Colonic mucosa (tissue), 4 donors: Measurements from ENCODE around the gene CIDEA. TPM values are rescaled to one million over a fixed set of nuclear protein-coding genes. Genes with fewer than 3 reads are reported as not detected.

Experiments used
- DNase-seq: peaks from one replicate; pipeline ENCODE4 v3.0.0-alpha.2; 2020
- H3K27ac ChIP-seq: fragments of 200-600 bp; one replicate; pipeline ENCODE4 v1.8.0; 2021
- H3K27me3 ChIP-seq: fragments of 200-600 bp; one replicate; pipeline ENCODE4 v1.8.0; 2021
- H3K36me3 ChIP-seq: fragments of 200-600 bp; one replicate; pipeline ENCODE4 v1.8.0; 2021
- H3K4me1 ChIP-seq: fragments of 200-600 bp; one replicate; pipeline ENCODE4 v1.8.0; 2021; ENCODE audit warnings: mild to moderate bottlenecking
- H3K4me3 ChIP-seq: fragments of 200-600 bp; one replicate; pipeline ENCODE4 v1.8.0; 2021
- H3K9ac ChIP-seq, 2 donors: one replicate each; pipeline ENCODE4 v1.7.0; 2013; ENCODE audit warnings: control low read depth in 2 of 2, low read depth in 2 of 2, low read length in 2 of 2
- H3K9me3 ChIP-seq: fragments of 200-600 bp; one replicate; pipeline ENCODE4 v1.8.0; 2021
- intact Hi-C: fragments of 100-400 bp; cut with DNase I; formaldehyde crosslinking; loops from one replicate; pipeline ENCODE4 v1.14.1; 2022
- total RNA-seq, 2 donors: library from RNA; stranded (reverse); fragmentation: NEBNext Ultra II Directional in 1 of 2; extraction: Animal tissue kit (Norgen Biotek cat#: 25700) in 1 of 2; gene quantifications; one replicate each; pipeline ENCODE4 v1.2.1, GENCODE V29; 2021
- TF ChIP-seq, protein P1 (sequence below): fragments of 200-600 bp; IDR thresholded peaks from one replicate; pipeline ENCODE4 v1.8.0; 2022; ENCODE audit warnings: antibody characterized with exemption, mild to moderate bottlenecking
- donor health status: healthy.
- donor health status: DM: no; HTN: no; CAD: no.
- donor health status: DM: no; HTN: no; CAD: no.

The CIDEA gene
- total RNA-seq, 2 donors from 2014 or later = not detected

- H3K4me3 ChIP-seq = no peak overlapping the region
- no peak for DNase-seq
- no peaks in the 10 kb centered on the region for H3K36me3 ChIP-seq
- H3K27me3 ChIP-seq = peaks cover 20% of the 10 kb centered on the region
- intact Hi-C loops = no loop called here
- H3K27ac ChIP-seq = no peak overlapping the region
- no peak overlapping the region for H3K9ac ChIP-seq
- no peaks in the 10 kb centered on the region for H3K4me1 ChIP-seq
- H3K9me3 ChIP-seq = no peaks in the 10 kb centered on the region
- TF ChIP-seq, protein P1, sequence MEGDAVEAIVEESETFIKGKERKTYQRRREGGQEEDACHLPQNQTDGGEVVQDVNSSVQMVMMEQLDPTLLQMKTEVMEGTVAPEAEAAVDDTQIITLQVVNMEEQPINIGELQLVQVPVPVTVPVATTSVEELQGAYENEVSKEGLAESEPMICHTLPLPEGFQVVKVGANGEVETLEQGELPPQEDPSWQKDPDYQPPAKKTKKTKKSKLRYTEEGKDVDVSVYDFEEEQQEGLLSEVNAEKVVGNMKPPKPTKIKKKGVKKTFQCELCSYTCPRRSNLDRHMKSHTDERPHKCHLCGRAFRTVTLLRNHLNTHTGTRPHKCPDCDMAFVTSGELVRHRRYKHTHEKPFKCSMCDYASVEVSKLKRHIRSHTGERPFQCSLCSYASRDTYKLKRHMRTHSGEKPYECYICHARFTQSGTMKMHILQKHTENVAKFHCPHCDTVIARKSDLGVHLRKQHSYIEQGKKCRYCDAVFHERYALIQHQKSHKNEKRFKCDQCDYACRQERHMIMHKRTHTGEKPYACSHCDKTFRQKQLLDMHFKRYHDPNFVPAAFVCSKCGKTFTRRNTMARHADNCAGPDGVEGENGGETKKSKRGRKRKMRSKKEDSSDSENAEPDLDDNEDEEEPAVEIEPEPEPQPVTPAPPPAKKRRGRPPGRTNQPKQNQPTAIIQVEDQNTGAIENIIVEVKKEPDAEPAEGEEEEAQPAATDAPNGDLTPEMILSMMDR = no peak
Observed at GRCh38 chr18:12256951-12257350, 2.8 kb downstream of the CIDEA start.

DNA sequence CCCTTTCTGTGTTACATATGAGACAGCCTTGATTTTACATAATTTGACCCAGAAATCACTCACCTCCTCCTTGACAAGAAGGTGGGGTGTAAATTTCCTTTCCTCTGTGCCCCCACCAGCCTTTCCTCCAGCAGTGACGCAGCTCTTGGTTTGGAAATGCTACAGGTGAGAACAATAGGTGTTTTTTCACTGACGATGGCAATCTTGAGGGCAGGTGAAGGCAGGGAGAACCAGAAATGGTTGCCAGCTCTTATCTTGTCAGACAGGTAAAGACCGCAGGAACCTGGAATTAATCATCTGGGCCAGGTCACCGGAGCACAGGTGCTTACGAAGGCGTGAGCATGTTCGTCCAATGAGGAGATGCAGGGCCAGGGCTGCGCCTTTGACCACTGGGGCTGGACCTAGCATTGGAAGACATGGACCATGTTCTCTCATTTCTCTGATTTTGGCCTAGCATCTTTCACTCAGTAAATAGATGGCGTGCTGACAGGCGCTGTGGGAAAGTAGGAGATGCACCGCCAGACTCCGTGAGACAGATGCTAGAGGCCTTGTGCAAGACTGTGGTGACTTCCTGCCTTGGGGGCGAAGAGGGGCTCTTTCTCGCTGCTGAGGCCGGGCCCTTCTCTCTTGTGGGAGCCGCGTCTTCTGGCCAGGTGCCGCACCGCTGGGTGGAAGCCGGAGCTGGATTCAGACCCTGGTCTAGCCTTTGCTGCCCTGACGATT lies 4.0 kb downstream of the CIDEA start:
- TF ChIP-seq, protein P1 = no peak
- Histone ChIP-seq H3K36me3 (no peaks in the 10 kb centered on the region), H3K4me3 (no peak overlapping the region), H3K27ac (no peak overlapping the region), H3K9ac (no peak overlapping the region), H3K9me3 (no peaks in the 10 kb centered on the region), H3K4me1 (no peaks in the 10 kb centered on the region), H3K27me3 (peaks cover 18% of the 10 kb centered on the region)
- intact Hi-C loops = no loop called here
- no peak for DNase-seq

- Histone ChIP-seq H3K9ac (no peak overlapping the region), H3K4me1 (no peaks in the 10 kb centered on the region), H3K4me3 (no peak overlapping the region)
Observed at GRCh38 chr18:12258719-12259705, 4.9 kb downstream of the CIDEA start.

DNA sequence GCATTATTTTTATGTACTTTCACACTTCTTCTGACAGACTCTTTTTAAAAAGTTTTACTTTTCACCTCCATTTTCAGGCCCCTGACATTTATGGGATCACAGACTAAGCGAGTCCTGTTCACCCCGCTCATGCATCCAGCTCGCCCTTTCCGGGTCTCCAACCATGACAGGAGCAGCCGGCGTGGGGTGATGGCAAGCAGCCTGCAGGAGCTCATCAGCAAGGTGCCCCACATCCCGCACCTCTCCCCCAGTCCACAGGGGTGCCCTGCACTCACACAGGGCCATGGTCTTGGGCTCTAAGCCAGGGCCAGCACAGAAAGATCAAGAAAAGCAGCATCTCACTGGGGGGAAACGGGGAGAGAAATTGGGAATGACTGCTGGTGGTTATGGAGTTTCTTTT lies 8.6 kb downstream of the CIDEA start:
- Histone ChIP-seq H3K27me3 (no peaks in the 10 kb centered on the region), H3K9ac (no peak overlapping the region), H3K9me3 (no peaks in the 10 kb centered on the region), H3K4me1 (no peaks in the 10 kb centered on the region), H3K27ac (no peak overlapping the region), H3K4me3 (no peak overlapping the region), H3K36me3 (no peaks in the 10 kb centered on the region)
- TF ChIP-seq, protein P1 = no peak
- intact Hi-C loops = no loop called here
- DNase-seq = no peak

More at GRCh38 chr18:12258719-12259705, 4.9 kb downstream of the CIDEA start:
- TF ChIP-seq, protein P1 = no peak
- Histone ChIP-seq H3K36me3 (no peaks in the 10 kb centered on the region), H3K9me3 (no peaks in the 10 kb centered on the region), H3K27ac (no peak overlapping the region), H3K27me3 (peaks cover 9% of the 10 kb centered on the region)
- no peak for DNase-seq
- intact Hi-C loops = no loop called here

GRCh38 chr18:12264864-12265263 lies 10.7 kb downstream of the CIDEA start:
- no peaks in the 10 kb centered on the region for H3K9me3 ChIP-seq
- H3K27me3 ChIP-seq = no peaks in the 10 kb centered on the region
- TF ChIP-seq, protein P1 = no peak
- H3K4me3 ChIP-seq = no peak overlapping the region
- intact Hi-C loops = no loop called here
- no peaks in the 10 kb centered on the region for H3K36me3 ChIP-seq
- H3K4me1 ChIP-seq = no peaks in the 10 kb centered on the region
- no peak overlapping the region for H3K9ac ChIP-seq
- no peak for DNase-seq
- H3K27ac ChIP-seq = no peak overlapping the region
